ENCODE results near the gene AVP.

The AVP gene

DNA sequence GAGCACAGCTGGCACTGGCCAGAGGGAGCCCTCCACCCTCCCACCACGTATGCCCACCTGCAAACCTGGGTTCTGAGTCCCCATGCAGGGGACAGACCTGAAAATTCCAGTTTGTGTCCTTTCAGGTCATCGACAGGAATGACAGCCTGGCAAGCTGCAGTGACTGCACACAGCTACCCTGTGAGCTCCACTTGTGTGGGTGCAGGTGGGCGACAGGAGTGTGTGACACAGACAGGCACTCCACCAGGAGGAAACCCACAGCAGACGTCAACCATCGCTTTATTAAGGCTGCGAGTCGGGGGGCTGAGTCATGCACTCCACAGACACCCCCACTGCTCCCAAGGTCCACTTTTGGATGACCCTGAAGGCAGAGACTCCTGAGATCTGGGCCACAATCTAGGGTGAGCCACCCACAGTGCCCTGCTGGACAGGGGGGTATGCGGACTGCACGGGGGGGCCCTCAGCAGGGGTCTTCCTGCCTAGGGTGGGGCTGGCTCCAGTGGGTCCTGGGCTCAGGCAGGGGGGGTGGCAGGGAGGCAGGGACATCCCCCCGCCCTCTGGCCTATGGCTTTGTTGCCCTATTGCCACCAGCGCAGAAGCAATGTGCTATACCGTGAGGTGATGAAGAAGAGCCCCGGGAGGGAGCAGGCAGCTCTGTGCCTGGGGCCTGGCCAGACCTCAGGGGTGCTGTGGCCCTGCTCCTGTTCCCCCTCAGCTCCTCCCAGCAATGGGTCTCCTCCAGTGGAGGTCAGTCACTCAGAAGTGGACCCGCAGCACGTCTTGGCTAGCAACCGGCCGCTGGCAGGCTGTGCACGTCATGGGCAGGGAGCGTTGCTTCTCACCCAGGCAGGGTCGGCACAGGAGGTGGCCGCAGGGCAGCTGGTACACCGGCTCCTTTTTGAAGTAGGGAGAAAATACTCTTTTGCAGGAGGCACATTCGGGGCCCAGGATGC lies 25.1 kb upstream of the AVP start:
- no peak for DNase-seq

DNA sequence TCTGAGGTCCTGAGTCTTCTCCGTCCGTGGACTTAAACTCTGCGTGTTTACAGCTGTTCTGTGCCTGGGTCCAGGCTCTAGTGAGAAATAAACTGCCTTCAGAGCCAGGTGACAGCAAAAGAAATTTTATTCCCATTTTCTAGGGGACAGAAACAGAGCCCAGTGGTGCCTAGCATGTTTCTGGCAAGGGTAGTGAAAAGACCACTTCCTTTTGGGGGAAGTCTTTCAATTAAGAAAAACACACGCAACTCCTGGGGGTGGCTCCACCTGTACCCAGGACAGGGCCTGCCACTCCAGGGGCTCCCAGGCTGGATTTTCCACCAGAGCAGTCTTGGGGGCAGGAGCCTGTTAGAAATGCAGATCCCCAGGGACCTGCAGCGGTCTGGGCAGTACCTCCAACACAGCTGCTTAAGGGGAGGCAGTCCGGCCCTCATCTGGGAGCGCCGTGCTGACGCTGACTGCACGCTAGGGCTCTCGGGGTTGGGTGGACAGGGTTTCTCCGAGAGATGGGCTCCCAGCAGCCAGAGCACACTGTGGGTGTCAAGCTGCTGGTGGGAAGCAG lies 23.0 kb upstream of the AVP start:
- no peak for DNase-seq

DNA sequence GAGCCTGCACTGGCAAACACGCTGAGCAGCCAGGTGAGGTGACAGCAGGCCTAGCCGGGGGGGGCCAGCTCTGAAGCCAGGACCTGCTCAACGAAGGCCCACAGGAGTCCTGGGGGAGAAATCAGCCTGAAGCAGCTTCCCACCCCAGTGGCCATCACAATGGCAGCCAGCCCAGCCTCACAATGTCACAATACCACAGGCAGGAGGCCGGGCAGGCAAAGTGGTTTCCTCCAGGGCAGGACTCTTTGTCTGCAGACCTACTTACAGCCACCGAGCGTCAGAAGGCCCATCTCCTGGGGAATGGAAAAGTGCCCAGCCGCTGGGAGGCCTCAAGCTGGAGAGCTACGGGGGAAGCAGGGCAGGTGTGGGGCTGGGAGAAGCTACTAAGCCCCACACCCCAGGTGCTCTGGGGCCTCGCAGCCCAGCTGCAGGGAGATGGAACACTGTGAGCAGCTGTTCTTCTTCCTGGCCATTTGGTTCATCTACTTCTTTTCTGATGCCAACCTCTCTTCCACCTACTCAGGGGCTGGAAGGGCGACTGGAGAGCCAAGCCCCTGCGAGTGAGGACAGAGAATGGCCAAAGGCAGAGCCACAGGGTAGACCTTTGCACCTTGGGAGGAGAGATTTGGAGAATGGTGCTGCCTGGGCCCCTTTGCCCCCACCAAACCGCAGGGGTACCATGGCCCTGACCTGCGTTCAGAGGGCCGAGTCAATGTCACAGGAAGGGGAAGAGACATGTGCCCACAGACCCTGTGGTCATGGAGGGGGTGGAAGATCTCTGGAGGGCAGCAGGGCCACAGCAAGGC lies 22.3 kb upstream of the AVP start:
- DNase-seq, result no peak

DNA sequence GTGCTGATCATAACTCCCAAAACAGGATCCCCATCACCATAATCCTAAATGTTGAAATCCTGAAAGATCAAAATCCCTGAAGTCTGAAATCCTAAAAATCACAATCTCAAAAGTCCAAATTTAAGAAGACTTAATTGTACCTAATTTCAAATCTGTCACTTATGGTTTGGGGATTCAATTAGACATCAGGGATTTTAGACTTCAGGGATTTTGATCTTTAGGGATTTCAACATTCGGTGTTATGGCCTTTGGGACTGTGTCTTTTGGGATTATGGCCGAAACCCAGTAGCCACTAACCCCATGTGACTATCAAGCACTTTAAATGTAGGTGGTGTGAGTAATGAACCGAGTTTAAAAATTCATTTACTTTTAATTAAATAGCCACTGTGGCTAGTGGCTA lies 21.7 kb upstream of the AVP start:
- DNase-seq, result no peak

DNA sequence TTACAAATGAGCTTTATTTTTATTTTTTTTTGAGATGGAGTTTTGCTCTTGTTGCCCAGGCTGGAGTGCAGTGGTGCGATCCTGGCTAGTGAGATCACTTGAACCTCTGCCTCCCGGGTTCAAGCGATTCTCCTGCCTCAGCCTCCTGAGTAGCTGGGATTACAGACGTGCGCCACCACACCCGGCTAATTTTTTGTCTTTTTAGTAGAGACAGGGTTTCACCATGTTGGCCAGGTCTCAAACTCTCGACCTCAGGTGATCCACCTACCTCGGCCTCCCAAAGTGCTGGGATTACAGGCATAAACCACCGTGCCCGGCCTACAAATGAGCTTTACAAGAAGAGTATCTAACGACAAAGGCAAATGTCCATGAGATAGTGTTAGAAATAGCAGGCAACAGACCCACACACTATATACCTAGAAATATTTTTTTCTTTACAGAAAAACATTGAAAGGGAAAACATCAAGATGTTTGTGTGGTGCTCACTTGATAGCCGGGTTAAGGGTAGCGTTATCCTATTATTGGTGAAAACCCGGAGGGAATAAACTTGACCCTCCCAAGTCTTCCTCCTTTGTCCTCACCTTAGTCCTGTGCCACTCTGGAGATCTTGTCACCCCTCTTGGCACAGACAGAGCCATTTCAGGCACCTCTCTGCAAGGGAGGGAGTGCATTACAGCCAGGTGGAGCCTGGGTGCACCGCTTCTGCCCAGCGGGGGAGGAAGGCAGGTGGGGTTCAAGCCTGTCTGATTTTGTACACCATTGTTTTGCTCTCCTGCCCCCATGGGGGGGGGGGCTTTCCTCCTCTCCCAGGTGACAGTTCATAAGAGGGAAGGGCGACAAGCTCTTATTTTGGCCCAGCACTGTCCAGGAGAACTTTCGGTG lies 21.0 kb upstream of the AVP start:
- DNase-seq, result no peak

DNA sequence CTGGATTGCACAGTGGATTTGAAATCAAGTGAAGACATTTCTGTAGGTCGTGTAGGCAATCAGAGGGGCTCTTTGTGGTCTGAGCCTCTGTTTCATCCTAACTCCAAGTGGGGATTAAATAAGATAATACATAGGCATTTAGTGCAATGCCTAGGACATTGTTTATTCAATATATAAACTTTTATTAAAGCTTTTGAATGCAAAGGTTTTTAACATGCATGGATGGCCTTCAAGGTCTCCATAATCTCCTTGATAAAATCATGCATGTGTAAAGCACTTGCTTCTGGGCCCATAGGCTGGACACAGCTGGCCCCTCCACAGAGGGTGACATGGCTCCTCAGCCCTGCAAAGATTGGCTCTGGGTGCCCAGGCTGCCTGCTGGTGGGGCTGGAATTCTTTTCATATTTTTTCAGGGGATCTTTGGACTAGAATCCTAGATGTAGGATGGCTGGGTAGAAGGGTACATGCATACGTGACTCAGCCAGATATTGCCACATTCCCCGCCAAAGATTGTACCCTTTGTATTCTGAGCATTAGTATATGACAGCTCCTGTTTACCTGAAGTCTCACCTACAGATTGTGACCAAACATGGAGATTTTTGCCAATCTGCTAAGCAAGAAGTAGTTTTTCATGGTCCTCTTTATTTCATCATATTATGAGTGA lies 19.0 kb upstream of the AVP start:
- no peak for DNase-seq

DNA sequence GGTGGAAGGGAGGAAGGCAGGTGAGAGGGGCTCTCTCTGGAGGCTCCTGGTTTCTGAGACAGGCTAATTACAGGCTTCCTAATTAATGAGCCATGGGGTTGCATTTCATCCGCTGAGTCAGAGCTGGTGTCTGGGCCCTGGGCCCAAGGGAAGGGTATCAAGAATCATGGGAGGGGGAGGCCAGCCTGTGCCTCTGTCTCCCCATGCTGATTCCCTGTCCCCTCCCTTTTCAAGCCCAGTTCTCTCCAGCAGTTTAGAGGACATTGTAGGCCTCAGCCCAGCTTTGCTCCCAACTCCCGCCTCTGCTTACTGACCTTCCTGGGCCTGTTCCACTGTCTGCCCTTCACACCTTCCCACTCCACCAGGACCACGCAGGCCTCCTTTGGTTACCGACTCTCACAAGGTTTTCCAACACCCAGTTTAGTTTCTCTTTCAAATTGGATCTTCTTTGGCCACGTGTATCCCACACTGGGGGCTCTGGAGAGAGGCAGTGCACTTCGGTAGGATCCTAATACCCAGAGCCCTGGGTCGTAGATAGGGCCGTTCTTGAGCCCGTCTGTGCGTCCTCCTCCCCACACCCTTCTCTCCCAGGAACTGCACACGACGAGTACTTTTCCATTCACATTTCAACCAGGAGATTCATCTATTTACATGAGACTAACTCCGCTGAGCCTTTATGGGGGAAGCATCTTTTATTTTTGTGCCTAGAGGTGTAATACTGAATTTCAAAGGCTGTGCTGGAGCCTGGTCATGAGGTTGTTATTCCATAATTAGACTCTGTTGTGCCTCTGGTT lies 18.2 kb upstream of the AVP start:
- no peak for DNase-seq

DNA sequence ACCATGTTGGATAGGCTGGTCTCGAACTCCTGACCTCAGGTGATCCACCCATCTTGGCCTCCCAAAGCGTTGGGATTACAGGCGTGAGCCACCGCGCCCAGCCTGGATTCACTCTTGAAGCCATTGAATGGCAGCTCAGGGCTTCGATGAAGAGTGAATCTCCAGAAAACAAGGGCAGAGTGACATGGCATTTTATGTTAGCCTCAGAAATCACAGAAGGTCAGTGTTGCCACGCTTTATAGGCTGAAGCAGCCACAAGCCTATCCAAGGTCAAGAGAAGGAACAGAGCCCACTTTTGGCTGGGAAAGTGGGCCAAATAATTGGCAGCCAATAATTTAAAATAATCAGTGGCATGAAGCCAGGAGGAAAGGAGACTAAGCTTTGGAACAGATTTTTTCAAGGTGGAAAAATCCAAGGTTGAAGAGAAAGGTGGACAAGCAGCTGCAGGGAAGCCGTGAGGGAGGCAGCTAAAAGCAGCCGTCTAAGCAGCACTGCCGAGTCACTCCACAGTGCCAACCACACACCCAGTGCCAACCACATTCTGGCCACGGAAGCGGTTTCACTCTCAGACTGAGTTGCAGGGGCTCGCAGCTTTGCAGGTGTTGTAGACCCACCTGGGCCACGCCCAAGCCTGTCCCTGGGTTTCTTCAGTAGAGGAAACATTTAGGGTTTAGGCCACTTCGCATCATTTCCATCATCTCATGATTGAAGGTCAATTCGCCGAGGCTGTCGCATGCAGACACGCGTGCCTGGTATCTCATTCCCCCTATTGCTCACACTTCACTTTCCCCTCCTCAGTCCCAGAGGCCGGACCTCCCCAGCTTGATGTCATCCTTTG lies 17.4 kb upstream of the AVP start:
- DNase-seq, result peak; percentile 50

DNA sequence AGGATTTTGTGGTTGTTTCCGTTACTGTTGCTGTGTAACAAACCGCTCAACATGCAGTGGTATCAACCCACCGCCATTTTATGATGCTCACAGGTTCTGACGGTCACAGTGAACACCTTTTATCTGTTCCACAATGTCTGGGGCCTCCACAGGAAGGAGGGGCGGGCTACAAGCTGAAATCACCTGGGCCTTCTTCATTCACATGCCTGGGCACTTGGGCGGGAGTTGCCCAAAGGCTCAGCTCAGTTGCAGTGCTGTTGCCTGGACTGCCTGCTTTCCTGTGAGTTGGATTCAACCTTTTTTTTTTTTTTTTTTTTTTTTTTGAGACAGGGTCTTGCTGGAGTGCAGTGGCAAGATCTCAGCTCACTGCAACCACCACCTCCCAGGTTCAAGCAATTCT lies 16.7 kb upstream of the AVP start:
- no peak for DNase-seq

DNA sequence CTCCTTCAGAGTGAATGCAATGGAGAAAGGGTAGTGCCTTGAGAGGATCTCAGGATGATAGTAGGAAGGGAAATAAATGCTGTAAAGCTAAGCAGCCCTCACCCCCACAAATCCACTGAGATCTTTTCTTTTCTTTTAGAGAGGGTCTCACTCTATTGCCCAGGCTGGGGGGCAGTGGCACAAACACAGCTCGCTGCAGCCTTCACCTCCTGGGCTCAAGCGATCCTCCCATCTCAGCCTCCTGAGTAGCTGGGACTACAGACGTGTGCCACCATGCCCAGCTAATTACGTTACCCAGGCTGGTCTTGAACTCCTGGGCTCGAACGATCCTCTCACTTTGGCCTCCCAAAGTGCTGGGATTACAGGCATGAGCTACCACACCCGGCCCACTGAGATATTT lies 16.0 kb upstream of the AVP start:
- DNase-seq, result no peak

DNA sequence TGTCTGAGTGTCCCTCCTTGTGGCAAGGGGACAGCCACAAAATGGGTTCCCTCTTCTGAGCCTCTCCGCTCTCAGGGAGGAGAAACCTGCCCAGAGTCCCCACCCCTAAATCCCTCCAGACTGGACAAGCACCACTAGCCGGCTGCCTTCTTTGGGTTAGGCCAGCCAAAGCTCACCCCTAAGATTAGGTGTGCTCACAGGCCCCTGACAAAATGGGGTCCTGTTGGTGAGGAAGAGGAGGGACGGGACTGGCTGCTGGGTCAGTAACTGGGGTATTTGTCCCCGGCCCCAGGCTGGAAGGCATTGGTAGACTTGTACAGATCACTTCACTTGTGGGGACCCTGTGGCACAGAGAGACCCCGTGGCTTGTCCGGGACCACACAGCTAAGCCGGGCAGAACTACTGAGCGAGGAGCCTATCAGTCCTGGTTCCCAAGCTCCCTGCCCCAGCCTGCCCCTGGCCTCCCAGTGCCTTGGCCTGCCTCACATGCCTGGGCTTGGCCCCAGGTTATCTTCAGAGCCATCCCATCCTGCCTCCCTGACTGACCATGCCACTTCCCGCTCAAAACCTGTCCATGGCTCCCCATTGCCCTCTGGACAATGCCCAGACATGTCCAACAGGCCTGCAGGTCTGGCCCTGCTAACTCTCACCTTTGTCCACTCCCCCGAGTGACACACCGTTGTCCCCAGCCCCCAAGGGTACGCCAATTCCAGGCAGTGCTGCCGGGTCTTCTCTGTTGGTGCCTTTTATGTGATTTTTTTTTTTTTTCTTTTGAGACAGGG lies 10.5 kb upstream of the AVP start:
- DNase-seq, result no peak

DNA sequence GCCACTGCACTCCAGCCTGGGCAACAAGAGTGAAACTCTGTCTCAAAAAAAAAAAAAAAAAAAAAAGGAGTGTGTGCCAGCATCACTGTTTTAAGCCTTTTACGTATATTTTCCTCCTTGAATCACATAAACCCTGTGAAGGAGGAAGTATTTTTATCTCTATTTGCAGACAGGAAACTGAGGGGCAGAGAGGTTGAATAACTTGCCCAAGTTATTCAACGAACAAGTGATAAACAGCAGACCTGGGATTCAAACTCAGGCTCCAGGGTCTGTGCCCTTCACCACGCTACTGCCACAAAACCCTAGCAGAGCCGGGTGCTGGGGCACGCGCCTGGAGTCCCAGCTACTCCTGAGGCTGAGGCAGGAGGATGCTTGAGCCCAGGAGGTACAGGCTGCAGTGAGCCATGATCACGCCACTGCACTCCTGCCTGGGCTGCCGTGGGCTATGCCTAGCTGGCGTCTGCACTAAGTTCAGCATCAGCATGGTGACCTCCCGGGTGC lies 9.4 kb upstream of the AVP start:
- DNase-seq, result peak; percentile 30

DNA sequence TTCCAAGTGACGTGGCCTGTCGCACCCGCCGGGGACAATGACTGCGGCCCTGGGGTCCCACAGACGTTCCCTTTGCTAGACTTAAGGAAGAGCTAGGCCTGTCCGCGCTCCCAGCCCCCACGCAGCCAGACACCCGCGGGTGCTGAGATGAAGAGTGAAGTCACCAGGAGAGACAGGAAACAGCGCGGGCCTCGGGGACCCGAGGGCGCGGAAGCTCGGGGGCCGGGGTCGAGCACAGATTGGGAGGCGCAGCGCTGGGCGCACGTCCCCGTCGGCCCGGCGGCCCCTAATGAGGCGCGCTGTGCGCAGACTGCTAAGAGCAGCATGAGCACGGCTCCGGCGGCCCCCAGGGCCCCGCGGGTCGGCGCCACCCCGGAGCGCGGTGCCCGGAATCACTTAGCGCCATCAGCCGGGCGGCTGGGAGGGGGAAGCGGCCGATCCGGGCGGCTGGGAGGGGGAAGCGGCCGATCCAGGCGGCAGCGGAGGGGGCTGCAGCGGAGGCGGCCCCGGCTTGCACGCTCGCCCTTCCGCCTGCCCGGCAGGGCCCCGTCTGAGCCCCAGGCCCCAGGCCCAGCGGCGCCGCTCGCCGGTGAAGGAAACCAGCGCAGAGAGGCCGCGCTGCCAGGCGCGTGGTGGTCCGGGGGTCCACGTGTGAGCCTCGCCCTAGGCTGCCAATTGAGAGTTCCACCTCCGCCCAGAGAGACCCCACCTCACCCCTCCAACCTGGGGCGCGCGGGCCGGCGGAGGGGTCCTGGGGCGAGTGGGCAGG lies 8.3 kb upstream of the AVP start:
- peak; percentile 33 for DNase-seq

DNA sequence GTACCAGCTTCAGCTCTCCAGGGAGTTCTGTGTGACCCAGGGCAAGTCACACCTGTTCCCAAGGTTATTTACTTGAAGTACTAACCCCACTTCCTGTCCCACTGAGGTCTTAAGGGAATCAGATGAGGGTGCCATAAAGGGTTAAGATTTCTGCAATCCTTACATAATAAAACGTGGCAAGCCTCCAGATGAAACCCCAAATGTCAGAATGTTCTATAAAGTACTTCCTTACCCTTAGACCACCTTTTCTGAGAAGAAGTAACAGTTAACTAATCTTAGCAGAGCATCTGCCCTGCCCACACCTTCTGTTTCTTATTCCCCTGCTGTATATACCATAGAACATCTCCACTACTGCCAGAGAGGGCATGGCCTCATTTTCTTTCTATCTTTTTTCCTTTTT lies 6.0 kb upstream of the AVP start:
- DNase-seq, result no peak

DNA sequence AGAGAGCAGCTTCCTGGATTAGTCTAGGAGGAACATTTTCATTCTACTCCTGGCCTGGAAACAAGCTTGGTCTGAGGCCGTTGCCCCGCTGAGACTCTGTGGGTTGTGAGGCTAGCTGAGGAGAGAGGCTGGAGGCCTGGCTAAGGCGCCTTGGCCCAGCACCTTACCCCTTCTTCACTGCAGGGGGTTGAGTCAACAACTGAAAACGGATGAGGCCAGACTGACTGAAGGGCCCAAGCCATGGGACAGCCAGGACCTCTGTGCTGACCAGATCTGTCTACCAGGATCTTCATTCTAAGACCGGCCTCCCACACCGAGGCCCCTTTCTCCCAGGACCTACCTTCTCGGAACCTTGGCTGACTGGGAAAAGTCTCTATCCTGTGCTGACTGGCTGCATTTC lies 3.5 kb upstream of the AVP start:
- DNase-seq, result no peak

DNA sequence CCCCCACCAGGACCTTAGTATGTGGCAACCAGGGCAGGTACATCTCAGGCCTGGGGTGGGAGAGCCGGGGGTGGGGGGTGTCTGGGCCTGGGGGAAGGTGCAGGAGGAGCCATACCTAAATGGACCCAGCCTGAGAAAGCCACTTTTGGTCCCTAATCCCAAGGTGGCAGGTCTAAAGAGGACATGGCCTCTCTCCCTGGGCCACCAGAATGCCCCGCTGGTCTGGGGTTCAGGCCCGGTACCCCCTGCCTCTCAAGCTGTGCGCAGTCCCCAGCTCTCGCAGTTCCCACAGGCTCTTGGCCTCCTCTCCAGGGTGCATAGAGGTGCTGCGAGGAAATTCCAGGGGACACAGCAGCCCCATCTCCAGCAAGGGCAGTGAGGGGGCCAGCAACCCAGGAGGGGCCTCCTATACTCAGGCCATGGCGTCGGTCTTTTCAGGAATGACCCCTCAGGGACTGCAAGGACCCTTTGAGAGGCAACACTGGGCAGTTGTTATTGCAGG lies 1.1 kb upstream of the AVP start:
- DNase-seq, result no peak

DNA sequence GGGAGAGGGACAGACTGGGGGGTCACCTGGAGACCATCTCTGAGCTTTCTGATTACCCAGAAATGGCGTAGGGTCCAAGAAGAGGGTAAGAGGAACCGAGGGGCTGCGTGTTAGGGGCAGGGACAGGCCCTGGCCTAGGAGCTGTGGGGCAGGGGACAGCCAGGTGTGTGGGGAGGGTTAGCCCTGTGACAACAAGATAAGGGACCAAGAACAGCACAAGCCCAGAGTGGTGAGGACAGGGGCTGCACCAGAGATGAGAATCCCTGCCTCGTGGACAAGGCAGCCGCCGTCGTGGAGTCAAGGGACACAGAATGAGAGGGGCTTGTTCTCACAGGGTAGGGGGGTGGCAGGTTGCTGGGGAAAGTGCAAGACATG lies 449 bp upstream of the AVP start:
- DNase-seq, result no peak
